K562 (cell line): Measurements from ENCODE around the gene REC8. TPM values are rescaled to one million over a fixed set of nuclear protein-coding genes. Genes with fewer than 3 reads are reported as not detected.

ENCODE experiments used
- CBFA2T2 ChIP-seq: fragments of 450-650 bp; conservative IDR thresholded peaks from 2 replicates; pipeline ENCODE4 v1.6.1; 2017; ENCODE audit warnings: mild to moderate bottlenecking
- ETV6 ChIP-seq, 3 experiments: fragments of 150-350 bp in 1 of 3; sonication (generic) in 1 of 3; formaldehyde crosslinking in 1 of 3; IDR thresholded peaks; 2 replicates each; pipeline versions ENCODE4 v1.6.1 to v1.8.0; 2014 to 2022; ENCODE audit warnings: borderline replicate concordance in 2 of 3, low read depth in 2 of 3, antibody characterized with exemption in 1 of 3, low read length in 1 of 3, mild to moderate bottlenecking in 1 of 3, missing genetic modification reagents in 1 of 3
- HMGN3 ChIP-seq: IDR thresholded peaks from 2 replicates; pipeline ENCODE4 v1.6.1; 2011; ENCODE audit warnings: borderline replicate concordance, low read depth, mild to moderate bottlenecking, mixed read lengths, low read length; ENCODE audit not compliant: insufficient read length; ENCODE audit errors: extremely low read depth
- MED1 ChIP-seq: sonication (generic); formaldehyde crosslinking; IDR thresholded peaks from 2 replicates; pipeline ENCODE4 v1.8.1; 2023; ENCODE audit warnings: missing genetic modification reagents, borderline replicate concordance
- MYBL2 ChIP-seq, 2 experiments: fragments of 450-650 bp in 1 of 2; sonication (generic) in 1 of 2; formaldehyde crosslinking in 1 of 2; IDR thresholded peaks; 2 replicates each; pipeline versions ENCODE4 v1.6.1 to v1.8.1; 2017 to 2022; ENCODE audit warnings: borderline replicate concordance in 1 of 2, inconsistent platforms in 1 of 2, low read depth in 1 of 2, mild to moderate bottlenecking in 1 of 2, missing genetic modification reagents in 1 of 2, moderate library complexity in 1 of 2
- NR3C1 ChIP-seq: sonication (generic); formaldehyde crosslinking; IDR thresholded peaks from 2 replicates; pipeline ENCODE4 v1.8.1; 2022; ENCODE audit warnings: missing genetic modification reagents
- POLR2AphosphoS2 ChIP-seq: IDR thresholded peaks from 2 replicates; pipeline ENCODE4 v1.6.1; 2012; ENCODE audit warnings: low read length, improper control_type of control experiment
- POLR2G ChIP-seq: fragments of 200-400 bp; formaldehyde crosslinking; IDR thresholded peaks from 2 replicates; pipeline ENCODE4 v1.6.1; 2017; ENCODE audit warnings: low read depth, mild to moderate bottlenecking, antibody characterized with exemption, low read length, moderate library complexity
- POLR2H ChIP-seq: IDR thresholded peaks from 2 replicates; pipeline ENCODE4 v1.6.1; 2016; ENCODE audit warnings: missing genetic modification characterization, low read depth, mild to moderate bottlenecking, control low read depth, missing compliant biosample characterization, moderate library complexity
- SP1 ChIP-seq: sonication (generic); formaldehyde crosslinking; IDR thresholded peaks from 2 replicates; pipeline ENCODE4 v1.8.1; 2022; ENCODE audit warnings: mild to moderate bottlenecking, missing genetic modification reagents
- SRSF3 ChIP-seq: fragments of 200-400 bp; formaldehyde crosslinking; IDR thresholded peaks from 2 replicates; pipeline ENCODE4 v1.6.1; 2016; ENCODE audit warnings: mild to moderate bottlenecking, low read length, moderate library complexity; ENCODE audit not compliant: insufficient read depth
- XRCC4 ChIP-seq: IDR thresholded peaks from one replicate; pipeline ENCODE4 v1.6.1; 2011; ENCODE audit not compliant: insufficient read depth, insufficient read length; ENCODE audit errors: extremely low read depth
- ZNF589 ChIP-seq: fragments of 200-800 bp; sonication (Bioruptor generic); IDR thresholded peaks from 2 replicates; pipeline ENCODE4 v1.6.1; 2016; ENCODE audit warnings: low read depth, missing genetic modification characterization, missing compliant biosample characterization
- polyA plus RNA-seq, 8 experiments: library from polyadenylated mRNA; depleted of rRNA in 4 of 8; stranded (reverse) in 5 of 8; unstranded in 3 of 8; fragments of >200 nt; fragmentation: Nextera tagmentation in 2 of 8; fragmentation: Illumina TruSeq in 1 of 8; extraction: Ambion mirVana in 2 of 8; extraction: Trizol in 1 of 8; gene quantifications; 2 replicates each; pipeline versions ENCODE4 v1.2.1 to v1.2.3, GENCODE V29; 2011 to 2014; ENCODE audit warnings: inconsistent platforms in 1 of 8, missing spikeins in 1 of 8
- total RNA-seq, 7 experiments: library from RNA; depleted of rRNA in 6 of 7; stranded (reverse); fragments of >200 nt in 6 of 7; fragmentation: Illumina TruSeq in 2 of 7; extraction: Trizol in 2 of 7; gene quantifications; 2 replicates each; pipeline versions ENCODE4 v1.2.1 to v1.2.3, GENCODE V29; 2011 to 2021; ENCODE audit warnings: low replicate concordance in 1 of 7
- TF ChIP-seq, protein P1 (sequence below): sonication (generic); formaldehyde crosslinking; IDR thresholded peaks from 2 replicates; pipeline ENCODE4 v1.8.0; 2023; ENCODE audit warnings: missing genetic modification reagents, mild to moderate bottlenecking, borderline replicate concordance
- TF ChIP-seq, protein P2 (sequence below): fragments of 450-650 bp; formaldehyde crosslinking; IDR thresholded peaks from 2 replicates; pipeline ENCODE4 v1.4.0; 2020; ENCODE audit warnings: mild to moderate bottlenecking, mixed read lengths
- TF ChIP-seq, protein P3 (sequence below): sonication (generic); formaldehyde crosslinking; IDR thresholded peaks from 2 replicates; pipeline ENCODE4 v1.8.0; 2022; ENCODE audit warnings: mild to moderate bottlenecking, missing genetic modification reagents, borderline replicate concordance

The REC8 gene
- total and polyA plus RNA-seq, 9 of the 15 experiments (the other 6 are each of a cell fraction or from before 2014, with no cell fraction given), result 0.11 to 2.5 (median 0.85) TPM

DNA sequence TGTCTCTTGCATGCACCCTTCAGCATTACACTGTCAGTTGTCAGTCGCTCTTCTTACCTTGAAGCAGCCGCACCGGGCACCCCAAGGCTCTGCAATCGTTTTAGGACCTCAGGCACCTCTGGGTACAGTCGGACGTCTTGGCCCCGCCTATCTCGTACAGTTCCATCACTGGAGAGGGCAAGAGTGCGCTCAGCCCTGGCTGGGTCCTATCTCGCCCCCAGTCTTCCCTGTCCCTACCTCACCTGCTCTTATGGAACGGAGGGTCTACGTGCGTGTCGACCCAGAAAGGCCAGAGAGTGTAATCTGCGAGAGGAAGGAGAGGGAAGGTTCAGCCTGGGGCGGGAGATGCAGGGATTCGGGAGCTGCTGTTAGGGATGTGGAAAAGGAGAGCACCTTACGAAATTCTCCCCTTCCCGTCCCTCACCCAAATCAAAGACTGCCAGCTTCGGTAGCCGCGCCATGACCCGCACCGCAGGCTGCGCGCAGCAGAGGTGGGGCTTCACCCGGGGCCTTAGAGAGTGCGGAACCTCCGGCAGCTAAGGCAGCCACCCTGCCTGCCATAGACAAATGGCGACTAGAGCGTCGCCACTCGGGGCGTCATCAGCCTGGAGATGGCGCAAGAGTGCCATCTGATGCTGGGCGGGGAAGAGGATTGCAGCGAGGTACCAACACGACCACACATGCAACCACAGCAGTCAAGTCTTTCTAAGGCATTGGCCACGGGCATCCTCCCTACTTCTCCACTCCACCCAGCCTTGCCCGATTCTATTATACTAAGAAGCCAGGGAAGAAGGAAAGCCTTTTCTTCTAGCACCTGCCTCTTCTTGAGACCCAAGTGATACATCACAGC, 43.8 kb downstream of the REC8 start, which contains the start of gene MDP1 (continued):
- no peak for TF ChIP-seq ETV6 (IDR thresholded peaks at IDR 0.05; ENCODE audit: borderline replicate concordance in 1 of 2, low read depth in 2 of 2, low read length in 1 of 2)
- TF ChIP-seq ETV6 (CRISPR knock-in tag; IDR thresholded peaks at IDR 0.05; ENCODE audit: borderline replicate concordance), result no peak
- no peak for TF ChIP-seq MED1
- TF ChIP-seq, protein P1, sequence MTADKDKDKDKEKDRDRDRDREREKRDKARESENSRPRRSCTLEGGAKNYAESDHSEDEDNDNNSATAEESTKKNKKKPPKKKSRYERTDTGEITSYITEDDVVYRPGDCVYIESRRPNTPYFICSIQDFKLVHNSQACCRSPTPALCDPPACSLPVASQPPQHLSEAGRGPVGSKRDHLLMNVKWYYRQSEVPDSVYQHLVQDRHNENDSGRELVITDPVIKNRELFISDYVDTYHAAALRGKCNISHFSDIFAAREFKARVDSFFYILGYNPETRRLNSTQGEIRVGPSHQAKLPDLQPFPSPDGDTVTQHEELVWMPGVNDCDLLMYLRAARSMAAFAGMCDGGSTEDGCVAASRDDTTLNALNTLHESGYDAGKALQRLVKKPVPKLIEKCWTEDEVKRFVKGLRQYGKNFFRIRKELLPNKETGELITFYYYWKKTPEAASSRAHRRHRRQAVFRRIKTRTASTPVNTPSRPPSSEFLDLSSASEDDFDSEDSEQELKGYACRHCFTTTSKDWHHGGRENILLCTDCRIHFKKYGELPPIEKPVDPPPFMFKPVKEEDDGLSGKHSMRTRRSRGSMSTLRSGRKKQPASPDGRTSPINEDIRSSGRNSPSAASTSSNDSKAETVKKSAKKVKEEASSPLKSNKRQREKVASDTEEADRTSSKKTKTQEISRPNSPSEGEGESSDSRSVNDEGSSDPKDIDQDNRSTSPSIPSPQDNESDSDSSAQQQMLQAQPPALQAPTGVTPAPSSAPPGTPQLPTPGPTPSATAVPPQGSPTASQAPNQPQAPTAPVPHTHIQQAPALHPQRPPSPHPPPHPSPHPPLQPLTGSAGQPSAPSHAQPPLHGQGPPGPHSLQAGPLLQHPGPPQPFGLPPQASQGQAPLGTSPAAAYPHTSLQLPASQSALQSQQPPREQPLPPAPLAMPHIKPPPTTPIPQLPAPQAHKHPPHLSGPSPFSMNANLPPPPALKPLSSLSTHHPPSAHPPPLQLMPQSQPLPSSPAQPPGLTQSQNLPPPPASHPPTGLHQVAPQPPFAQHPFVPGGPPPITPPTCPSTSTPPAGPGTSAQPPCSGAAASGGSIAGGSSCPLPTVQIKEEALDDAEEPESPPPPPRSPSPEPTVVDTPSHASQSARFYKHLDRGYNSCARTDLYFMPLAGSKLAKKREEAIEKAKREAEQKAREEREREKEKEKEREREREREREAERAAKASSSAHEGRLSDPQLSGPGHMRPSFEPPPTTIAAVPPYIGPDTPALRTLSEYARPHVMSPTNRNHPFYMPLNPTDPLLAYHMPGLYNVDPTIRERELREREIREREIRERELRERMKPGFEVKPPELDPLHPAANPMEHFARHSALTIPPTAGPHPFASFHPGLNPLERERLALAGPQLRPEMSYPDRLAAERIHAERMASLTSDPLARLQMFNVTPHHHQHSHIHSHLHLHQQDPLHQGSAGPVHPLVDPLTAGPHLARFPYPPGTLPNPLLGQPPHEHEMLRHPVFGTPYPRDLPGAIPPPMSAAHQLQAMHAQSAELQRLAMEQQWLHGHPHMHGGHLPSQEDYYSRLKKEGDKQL, result no peak
- peak; percentile 92 for TF ChIP-seq POLR2G
- TF ChIP-seq POLR2H (tag), result no peak
- peak; percentile 63 for TF ChIP-seq SP1 (CRISPR knock-in tag)
- no peak for TF ChIP-seq ZNF589 (CRISPR knock-in tag)
- TF ChIP-seq CBFA2T2, result no peak
- TF ChIP-seq HMGN3, result peak; percentile 74
- TF ChIP-seq XRCC4, result no peak
- TF ChIP-seq SRSF3, result no peak
- TF ChIP-seq, protein P2, sequence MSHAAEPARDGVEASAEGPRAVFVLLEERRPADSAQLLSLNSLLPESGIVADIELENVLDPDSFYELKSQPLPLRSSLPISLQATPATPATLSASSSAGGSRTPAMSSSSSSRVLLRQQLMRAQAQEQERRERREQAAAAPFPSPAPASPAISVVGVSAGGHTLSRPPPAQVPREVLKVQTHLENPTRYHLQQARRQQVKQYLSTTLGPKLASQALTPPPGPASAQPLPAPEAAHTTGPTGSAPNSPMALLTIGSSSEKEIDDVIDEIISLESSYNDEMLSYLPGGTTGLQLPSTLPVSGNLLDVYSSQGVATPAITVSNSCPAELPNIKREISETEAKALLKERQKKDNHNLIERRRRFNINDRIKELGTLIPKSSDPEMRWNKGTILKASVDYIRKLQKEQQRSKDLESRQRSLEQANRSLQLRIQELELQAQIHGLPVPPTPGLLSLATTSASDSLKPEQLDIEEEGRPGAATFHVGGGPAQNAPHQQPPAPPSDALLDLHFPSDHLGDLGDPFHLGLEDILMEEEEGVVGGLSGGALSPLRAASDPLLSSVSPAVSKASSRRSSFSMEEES (CRISPR knock-in tag), result no peak
- TF ChIP-seq MYBL2 (IDR thresholded peaks at IDR 0.05; ENCODE audit: low read depth), result no peak
- no peak for TF ChIP-seq MYBL2 (CRISPR knock-in tag; IDR thresholded peaks at IDR 0.05; ENCODE audit: borderline replicate concordance)
- no peak for TF ChIP-seq NR3C1 (CRISPR knock-in tag)
- TF ChIP-seq, protein P3, sequence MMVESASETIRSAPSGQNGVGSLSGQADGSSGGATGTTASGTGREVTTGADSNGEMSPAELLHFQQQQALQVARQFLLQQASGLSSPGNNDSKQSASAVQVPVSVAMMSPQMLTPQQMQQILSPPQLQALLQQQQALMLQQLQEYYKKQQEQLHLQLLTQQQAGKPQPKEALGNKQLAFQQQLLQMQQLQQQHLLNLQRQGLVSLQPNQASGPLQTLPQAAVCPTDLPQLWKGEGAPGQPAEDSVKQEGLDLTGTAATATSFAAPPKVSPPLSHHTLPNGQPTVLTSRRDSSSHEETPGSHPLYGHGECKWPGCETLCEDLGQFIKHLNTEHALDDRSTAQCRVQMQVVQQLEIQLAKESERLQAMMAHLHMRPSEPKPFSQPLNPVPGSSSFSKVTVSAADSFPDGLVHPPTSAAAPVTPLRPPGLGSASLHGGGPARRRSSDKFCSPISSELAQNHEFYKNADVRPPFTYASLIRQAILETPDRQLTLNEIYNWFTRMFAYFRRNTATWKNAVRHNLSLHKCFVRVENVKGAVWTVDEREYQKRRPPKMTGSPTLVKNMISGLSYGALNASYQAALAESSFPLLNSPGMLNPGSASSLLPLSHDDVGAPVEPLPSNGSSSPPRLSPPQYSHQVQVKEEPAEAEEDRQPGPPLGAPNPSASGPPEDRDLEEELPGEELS, result no peak
- TF ChIP-seq POLR2AphosphoS2, result peak; percentile 92
